Natural killer cell (primary cell): Measurements from ENCODE around the gene USP11. TPM values are rescaled to one million over a fixed set of nuclear protein-coding genes. Genes with fewer than 3 reads are reported as not detected.

ENCODE experiments used
- ATAC-seq, 3 donors: fragments of 150-1000 bp in 2 of 3; fragments of 200-7000 bp in 1 of 3; cut with Tn5 transposase; 1 replicate in 1 of 3; 2 replicates in 2 of 3; pipeline ENCODE4 v1.10.0; 2021; ENCODE audit warnings: mild to moderate bottlenecking in 2 of 3, moderate library complexity in 2 of 3
- DNase-seq, 2 donors: peaks; one replicate each; pipeline versions ENCODE4 v3.0.0 to v3.0.0-alpha.2; 2013 to 2021; ENCODE audit warnings: mixed read lengths in 1 of 2
- H3K27ac ChIP-seq: one replicate; pipeline ENCODE4 v1.5.1; 2013; ENCODE audit warnings: mild to moderate bottlenecking, low read length
- H3K27me3 ChIP-seq: one replicate; pipeline ENCODE4 v1.6.1; 2013; ENCODE audit warnings: low read length; ENCODE audit not compliant: control insufficient read depth, insufficient read depth
- H3K36me3 ChIP-seq: one replicate; pipeline ENCODE4 v1.6.1; 2013; ENCODE audit warnings: low read length; ENCODE audit not compliant: control insufficient read depth, insufficient read depth
- H3K4me1 ChIP-seq: one replicate; pipeline ENCODE4 v1.6.1; 2013; ENCODE audit warnings: low read length; ENCODE audit not compliant: control insufficient read depth, insufficient read depth
- H3K4me3 ChIP-seq: one replicate; pipeline ENCODE4 v1.5.1; 2013; ENCODE audit warnings: low read length
- H3K9me3 ChIP-seq: one replicate; pipeline ENCODE4 v1.6.1; 2013; ENCODE audit warnings: low read length; ENCODE audit not compliant: control insufficient read depth, insufficient read depth
- H3K27ac Mint-ChIP-seq, 2 donors: one replicate each; pipeline ENCODE4 v1.8.0; 2022; ENCODE audit warnings: mild to moderate bottlenecking in 2 of 2, mixed read lengths in 2 of 2, moderate library complexity in 1 of 2
- H3K27me3 Mint-ChIP-seq, 2 donors: one replicate each; pipeline ENCODE4 v1.8.0; 2022; ENCODE audit warnings: low read depth in 2 of 2, mixed read lengths in 2 of 2
- H3K36me3 Mint-ChIP-seq: one replicate; pipeline ENCODE4 v1.8.0; 2022; ENCODE audit warnings: mixed read lengths
- H3K4me1 Mint-ChIP-seq, 2 donors: one replicate each; pipeline ENCODE4 v1.8.0; 2022; ENCODE audit warnings: mixed read lengths in 2 of 2
- H3K4me3 Mint-ChIP-seq: one replicate; pipeline ENCODE4 v1.8.0; 2022; ENCODE audit warnings: mild to moderate bottlenecking, moderate library complexity, mixed read lengths
- H3K9me3 Mint-ChIP-seq, 2 donors: one replicate each; pipeline ENCODE4 v1.8.0; 2022; ENCODE audit warnings: mixed read lengths in 2 of 2
- WGBS: methylation state at CpG from one replicate; pipeline ENCODE4 v1.1.7; 2013; ENCODE audit warnings: missing lambda C conversion rate; ENCODE audit not compliant: insufficient coverage; 5-methylcytosine and 5-hydroxymethylcytosine counted together
- intact Hi-C: fragments of 100-400 bp; cut with micrococcal nuclease; formaldehyde crosslinking; loops from one replicate; pipeline ENCODE4 v1.14.2; 2022
- total RNA-seq, 4 donors: library from RNA; stranded (reverse); fragments of 120-200 nt in 1 of 4; gene quantifications; one replicate each; pipeline versions ENCODE4 v1.2.3 to v1.2.4, GENCODE V29; 2013 to 2022
- TF ChIP-seq, protein P1 (sequence below): fragments of 200-600 bp; IDR thresholded peaks from one replicate; pipeline ENCODE4 v1.8.0; 2022; ENCODE audit warnings: antibody characterized with exemption

USP11 gene
- 100 to 1,000 TPM; 107 to 131 (median 108) TPM for total RNA-seq
- total RNA-seq (2013), result 34.1 TPM

DNA sequence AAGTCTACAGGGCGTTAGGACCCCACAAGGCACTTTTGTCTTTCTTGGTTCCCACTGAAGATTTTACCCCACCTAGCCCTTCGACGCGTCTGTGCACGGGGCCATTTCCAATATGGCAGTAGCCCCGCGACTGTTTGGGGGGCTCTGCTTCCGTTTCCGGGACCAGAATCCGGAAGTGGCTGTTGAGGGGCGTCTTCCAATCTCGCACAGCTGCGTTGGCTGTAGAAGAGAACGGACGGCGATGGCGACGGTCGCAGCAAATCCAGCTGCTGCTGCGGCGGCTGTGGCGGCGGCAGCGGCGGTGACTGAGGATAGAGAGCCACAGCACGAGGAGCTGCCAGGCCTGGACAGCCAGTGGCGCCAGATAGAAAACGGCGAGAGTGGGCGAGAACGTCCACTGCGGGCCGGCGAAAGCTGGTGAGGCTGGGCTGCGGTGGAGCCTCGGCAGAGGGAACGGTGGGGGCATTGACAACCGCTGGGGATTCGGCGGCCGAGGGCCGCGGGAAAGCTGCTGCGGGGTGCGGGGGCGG lies at the start of gene USP11:
Gene USP11 (plus strand): TSS at position 207 of the 530 bp plus-strand sequence. CDS start 35 bp downstream, at position 242.
- WGBS, result under 1% methylated on average over 46 of the region's 46 CpGs
- Mint-ChIP-seq H3K4me1 (peaks cover 17 to 20% of the 10 kb centered on the region in 2 donors), H3K4me3 (peak within 1 kb of the TSS; percentile 98), H3K9me3 (no peaks in the 10 kb centered on the region), H3K27ac (peak within 1 kb of the TSS; percentile 97 to 99), H3K27me3 (no peaks in the 10 kb centered on the region), H3K36me3 (no peaks in the 10 kb centered on the region)
- DNase-seq (peak; percentile 48 to 77), ATAC-seq (peak; percentile 15 to 22 (median 19))
- H3K9me3 ChIP-seq, result no peaks in the 10 kb centered on the region
- intact Hi-C loops, result loop anchor here (1.0 kb wide), 1 partner anchor 16 kb away; no protein-coding TSS in a partner anchor
- H3K27me3 ChIP-seq, result no peaks in the 10 kb centered on the region
- H3K4me1 ChIP-seq, result peaks cover 8% of the 10 kb centered on the region
- H3K36me3 ChIP-seq, result peaks cover 9% of the 10 kb centered on the region
- peak within 1 kb of the TSS; percentile 70 for H3K4me3 ChIP-seq
- peak within 1 kb of the TSS; percentile 98 for H3K27ac ChIP-seq
- TF ChIP-seq, protein P1, sequence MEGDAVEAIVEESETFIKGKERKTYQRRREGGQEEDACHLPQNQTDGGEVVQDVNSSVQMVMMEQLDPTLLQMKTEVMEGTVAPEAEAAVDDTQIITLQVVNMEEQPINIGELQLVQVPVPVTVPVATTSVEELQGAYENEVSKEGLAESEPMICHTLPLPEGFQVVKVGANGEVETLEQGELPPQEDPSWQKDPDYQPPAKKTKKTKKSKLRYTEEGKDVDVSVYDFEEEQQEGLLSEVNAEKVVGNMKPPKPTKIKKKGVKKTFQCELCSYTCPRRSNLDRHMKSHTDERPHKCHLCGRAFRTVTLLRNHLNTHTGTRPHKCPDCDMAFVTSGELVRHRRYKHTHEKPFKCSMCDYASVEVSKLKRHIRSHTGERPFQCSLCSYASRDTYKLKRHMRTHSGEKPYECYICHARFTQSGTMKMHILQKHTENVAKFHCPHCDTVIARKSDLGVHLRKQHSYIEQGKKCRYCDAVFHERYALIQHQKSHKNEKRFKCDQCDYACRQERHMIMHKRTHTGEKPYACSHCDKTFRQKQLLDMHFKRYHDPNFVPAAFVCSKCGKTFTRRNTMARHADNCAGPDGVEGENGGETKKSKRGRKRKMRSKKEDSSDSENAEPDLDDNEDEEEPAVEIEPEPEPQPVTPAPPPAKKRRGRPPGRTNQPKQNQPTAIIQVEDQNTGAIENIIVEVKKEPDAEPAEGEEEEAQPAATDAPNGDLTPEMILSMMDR, result no peak

DNA sequence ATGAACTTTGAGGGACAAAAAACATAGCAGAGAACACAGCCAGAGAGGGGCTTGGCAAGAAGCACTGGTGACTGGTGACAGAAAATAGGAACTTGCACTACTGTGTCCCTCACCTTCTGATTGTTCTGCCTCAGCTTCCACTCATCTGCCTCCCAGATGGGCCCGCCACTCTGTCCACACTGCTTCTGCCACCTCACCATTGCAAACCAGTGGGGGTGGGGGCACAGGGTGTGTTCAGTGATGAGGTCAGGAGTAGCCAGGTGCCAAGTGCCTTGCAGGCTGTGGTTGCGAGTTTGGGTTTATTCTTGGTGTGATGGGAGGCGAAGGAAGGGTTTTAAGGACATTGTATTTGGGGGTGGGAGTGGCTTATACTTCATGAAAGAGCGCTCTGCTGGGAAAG lies 48.3 kb upstream of the USP11 start:
- no peaks in the 10 kb centered on the region for H3K4me1 Mint-ChIP-seq
- Histone ChIP-seq H3K36me3 (peaks cover 39% of the 10 kb centered on the region), H3K4me1 (no peaks in the 10 kb centered on the region), H3K4me3 (no peak overlapping the region), H3K27ac (no peak overlapping the region), H3K9me3 (no peaks in the 10 kb centered on the region), H3K27me3 (no peaks in the 10 kb centered on the region)
- intact Hi-C loops, result no loop called here
- H3K27ac Mint-ChIP-seq, result no peak overlapping the region
- TF ChIP-seq, protein P1, result no peak
- H3K27me3 Mint-ChIP-seq, result no peaks in the 10 kb centered on the region
- no peaks in the 10 kb centered on the region for H3K36me3 Mint-ChIP-seq
- WGBS, result 100% methylated on average over 3 of the region's 4 CpGs
- H3K9me3 Mint-ChIP-seq, result no peaks in the 10 kb centered on the region
- H3K4me3 Mint-ChIP-seq, result no peak overlapping the region
- DNase-seq (no peak), ATAC-seq (no peak)

DNA sequence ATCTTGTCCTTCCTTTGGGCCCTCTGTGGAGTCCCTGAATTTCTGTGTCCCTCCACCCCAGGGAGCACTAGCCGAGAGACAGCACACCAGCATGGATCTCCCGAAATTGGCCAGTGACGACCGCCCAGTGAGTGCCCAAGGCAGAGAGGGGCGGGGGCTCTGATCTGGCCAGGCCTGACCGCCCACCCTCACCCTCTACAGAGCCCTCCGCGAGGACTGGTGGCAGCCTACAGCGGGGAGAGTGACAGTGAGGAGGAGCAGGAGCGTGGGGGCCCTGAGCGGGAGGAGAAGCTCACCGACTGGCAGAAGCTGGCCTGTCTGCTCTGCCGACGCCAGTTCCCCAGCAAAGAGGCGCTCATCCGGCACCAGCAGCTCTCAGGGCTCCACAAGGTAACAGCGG lies 47.6 kb upstream of the USP11 start:
- no peaks in the 10 kb centered on the region for H3K27me3 ChIP-seq
- intact Hi-C loops, result no loop called here
- WGBS, result 95% methylated on average over 14 of the region's 17 CpGs
- peaks cover 36% of the 10 kb centered on the region for H3K36me3 ChIP-seq
- Mint-ChIP-seq H3K4me3 (no peak overlapping the region), H3K36me3 (no peaks in the 10 kb centered on the region), H3K9me3 (no peaks in the 10 kb centered on the region), H3K27ac (no peak overlapping the region), H3K27me3 (no peaks in the 10 kb centered on the region), H3K4me1 (no peaks in the 10 kb centered on the region)
- H3K9me3 ChIP-seq, result no peaks in the 10 kb centered on the region
- TF ChIP-seq, protein P1, result no peak
- no peak overlapping the region for H3K27ac ChIP-seq
- no peak overlapping the region for H3K4me3 ChIP-seq
- ATAC-seq (no peak), DNase-seq (no peak)
- H3K4me1 ChIP-seq, result peaks cover under 1% of the 10 kb centered on the region
